ENCODE data around the gene C21orf58.
A peak's percentile ranks its signal among the peaks of the same experiment; 100 is the strongest.
"Not testable (repeated sequence)": the region's sequence is repeated elsewhere in the genome, so short reads cannot be mapped to it uniquely, and the experiment has no call there.

The C21orf58 gene

GRCh38 chr21:46323710-46324389, at the start of gene C21orf58, which contains the start of gene PCNT:
Gene C21orf58, minus strand, starts transcription at chr21:46323870. Its CDS starts 1,132 bp downstream, at chr21:46322738.
Gene PCNT, plus strand, starts transcription at chr21:46324156. Its CDS starts 73 bp downstream, at chr21:46324229.
- peak; percentile 99 for DNase-seq (ENCODE audit: low spot score)

- not testable (repeated sequence) for DNase-seq (ENCODE audit: low spot score)
These were observed 49.3 kb upstream of the C21orf58 start for GRCh38 chr21:46372947-46373346.

GRCh38 chr21:46372014-46372485, 48.4 kb upstream of the C21orf58 start:
- DNase-seq (ENCODE audit: low spot score) = no peak

- no peak for DNase-seq (ENCODE audit: low spot score)
These were observed 47.7 kb upstream of the C21orf58 start for GRCh38 chr21:46371204-46372013.

- no peak for DNase-seq (ENCODE audit: low spot score)
These were observed 46.0 kb upstream of the C21orf58 start for GRCh38 chr21:46369520-46370235.

- no peak for DNase-seq (ENCODE audit: low spot score)
These were observed 45.0 kb upstream of the C21orf58 start for GRCh38 chr21:46368533-46369285.

- no peak for DNase-seq (ENCODE audit: low spot score)
These were observed 43.3 kb upstream of the C21orf58 start for GRCh38 chr21:46366966-46367365.

GRCh38 chr21:46366561-46366960, 42.9 kb upstream of the C21orf58 start:
- no peak for DNase-seq (ENCODE audit: low spot score)

- DNase-seq (ENCODE audit: low spot score) = no peak
These were observed 42.4 kb upstream of the C21orf58 start for GRCh38 chr21:46366091-46366490.

- DNase-seq (ENCODE audit: low spot score) = no peak
These were observed 40.0 kb upstream of the C21orf58 start for GRCh38 chr21:46363698-46364097.

- no peak for DNase-seq (ENCODE audit: low spot score)
These were observed 39.3 kb upstream of the C21orf58 start for GRCh38 chr21:46362946-46363345.

GRCh38 chr21:46361935-46362334, 38.3 kb upstream of the C21orf58 start:
- DNase-seq (ENCODE audit: low spot score) = no peak

- DNase-seq (ENCODE audit: low spot score) = no peak
These were observed 37.5 kb upstream of the C21orf58 start for GRCh38 chr21:46361176-46361575.

GRCh38 chr21:46357684-46358425, 34.2 kb upstream of the C21orf58 start:
- no peak for DNase-seq (ENCODE audit: low spot score)

GRCh38 chr21:46357335-46357604, 33.6 kb upstream of the C21orf58 start:
- DNase-seq (ENCODE audit: low spot score) = no peak

GRCh38 chr21:46356494-46357334, 33.0 kb upstream of the C21orf58 start:
- no peak for DNase-seq (ENCODE audit: low spot score)

GRCh38 chr21:46356005-46356338, 32.3 kb upstream of the C21orf58 start:
- DNase-seq (ENCODE audit: low spot score) = no peak

- DNase-seq (ENCODE audit: low spot score) = no peak
These were observed 31.7 kb upstream of the C21orf58 start for GRCh38 chr21:46355161-46356004.

GRCh38 chr21:46354518-46354917, 30.8 kb upstream of the C21orf58 start:
- DNase-seq (ENCODE audit: low spot score) = no peak

- DNase-seq (ENCODE audit: low spot score) = no peak
These were observed 30.4 kb upstream of the C21orf58 start for GRCh38 chr21:46354046-46354445.

Measured in LoVo (cell line).